Measurements from ENCODE around the gene KCTD1.

Gene KCTD1

GRCh38 chr18:26419746-26420145 lies 128.6 kb downstream of the KCTD1 start:
- no peak for DNase-seq

- no peak for DNase-seq
Observed at GRCh38 chr18:26418225-26418624, 130.1 kb downstream of the KCTD1 start.

GRCh38 chr18:26417190-26417589 lies 131.2 kb downstream of the KCTD1 start:
- no peak for DNase-seq

- no peak for DNase-seq
Observed at GRCh38 chr18:26416652-26417150, 131.7 kb downstream of the KCTD1 start.

- peak in 1 of 2 experiments; percentile 16 for DNase-seq
Observed at GRCh38 chr18:26415631-26416030, 132.7 kb downstream of the KCTD1 start.

GRCh38 chr18:26414901-26415440 lies 133.4 kb downstream of the KCTD1 start:
- no peak for DNase-seq

GRCh38 chr18:26409091-26409490 lies 139.3 kb downstream of the KCTD1 start:
- no peak for DNase-seq

GRCh38 chr18:26407736-26408601 lies 140.4 kb downstream of the KCTD1 start:
- DNase-seq = no peak

- DNase-seq = no peak
Observed at GRCh38 chr18:26406854-26407517, 141.4 kb downstream of the KCTD1 start.

GRCh38 chr18:26406324-26406723 lies 142.0 kb downstream of the KCTD1 start:
- no peak for DNase-seq

GRCh38 chr18:26405190-26405801 lies 143.1 kb downstream of the KCTD1 start:
- DNase-seq = peak in 1 of 2 experiments; percentile 23
